Activated CD8-positive, alpha-beta memory T cell treated with anti-CD3 and anti-CD28 coated beads for 24 hours (primary cell): ENCODE results near the gene POC1B.

Experiments used
- DNase-seq: peaks from one replicate; pipeline ENCODE4 v3.0.0-alpha.2; 2020

POC1B gene

DNA sequence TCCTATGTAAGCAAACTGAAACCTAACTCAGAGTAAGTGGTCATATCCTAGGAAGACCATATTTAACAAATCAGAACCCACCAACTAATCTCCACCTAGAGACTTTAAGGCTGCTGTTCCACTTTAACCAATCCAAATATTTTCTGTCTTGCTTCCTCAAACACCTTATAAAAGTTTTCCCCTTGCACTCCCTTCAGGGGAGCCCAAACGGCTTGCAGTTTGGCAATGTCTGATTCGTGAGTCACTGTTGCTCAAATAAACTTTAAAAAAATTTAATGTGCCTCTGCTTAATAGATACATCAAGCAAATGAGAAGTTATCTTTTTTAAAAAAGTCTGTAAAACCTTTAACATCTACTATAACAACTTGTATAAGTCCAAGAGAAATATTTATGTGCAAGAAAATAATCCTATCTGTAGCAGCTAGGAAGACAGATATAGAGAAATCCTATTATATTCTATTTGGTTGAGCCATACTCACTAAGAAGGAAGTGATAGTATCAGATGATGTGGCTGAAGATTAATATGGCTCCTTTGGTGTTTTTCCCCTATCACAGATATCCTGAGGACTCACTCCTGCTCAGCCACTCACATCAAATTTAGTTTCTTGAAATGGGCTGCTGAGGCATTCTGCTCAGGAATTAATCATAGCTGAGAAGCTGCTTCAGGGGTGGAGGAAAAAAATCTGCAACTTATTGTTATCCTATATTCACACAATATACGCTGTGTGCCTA lies 108.4 kb downstream of the POC1B start:
- no peak for DNase-seq

DNA sequence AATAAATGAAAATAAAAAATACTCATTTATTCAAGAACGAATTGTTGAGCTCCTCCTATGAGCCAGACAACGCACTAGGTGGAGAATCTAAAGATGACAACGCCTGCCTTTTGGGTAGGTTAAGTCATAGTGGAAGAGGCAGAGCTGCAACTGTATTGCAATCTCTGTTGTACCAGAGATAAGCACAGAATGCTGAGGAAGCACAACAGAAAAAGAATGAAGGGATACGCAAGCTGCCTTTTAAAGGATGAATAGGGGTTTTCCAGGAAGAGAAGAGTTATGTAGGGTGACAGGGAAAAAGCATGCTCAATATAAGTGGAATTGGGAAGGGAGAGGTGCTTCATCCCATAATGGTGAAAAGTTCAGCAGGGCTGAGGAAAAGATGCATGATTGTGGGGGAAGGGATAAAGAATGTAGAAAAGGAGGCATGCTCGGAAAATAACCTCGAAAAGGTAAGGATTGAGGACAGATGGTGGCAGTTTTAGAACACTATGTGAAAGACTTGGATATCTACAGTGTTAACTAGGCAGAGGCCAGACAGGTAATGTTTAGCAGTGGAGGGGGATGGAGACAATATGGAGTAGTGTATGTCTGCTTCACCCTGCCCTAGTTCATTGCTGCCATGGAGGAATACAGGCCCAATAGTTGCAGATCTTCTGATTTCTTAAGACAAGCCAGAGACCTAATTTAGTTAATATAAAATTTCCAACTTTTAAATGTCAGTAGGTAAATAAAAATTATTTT lies 109.6 kb downstream of the POC1B start:
- DNase-seq = no peak

DNA sequence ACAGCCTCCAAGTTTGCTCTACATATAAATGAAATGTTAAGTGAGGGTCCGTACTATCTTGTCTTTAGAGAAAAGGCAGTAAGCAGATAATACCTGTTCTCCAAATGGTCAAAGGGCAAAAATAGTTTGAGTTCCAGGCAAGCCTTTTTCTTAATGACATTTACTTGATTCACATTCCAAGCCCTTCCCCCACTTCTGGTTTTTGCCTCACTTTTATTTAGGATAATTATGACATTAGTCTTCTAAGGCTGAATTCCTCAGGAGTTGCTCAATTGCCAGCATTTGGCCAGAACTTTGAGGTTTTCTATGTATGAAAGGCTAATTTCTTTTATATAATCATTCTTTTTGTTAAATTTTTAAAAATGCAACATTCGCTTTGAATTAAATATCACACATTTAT lies 111.0 kb downstream of the POC1B start:
- no peak for DNase-seq

GRCh38 chr12:89414322-89414721 lies 111.5 kb downstream of the POC1B start:
- DNase-seq = no peak

DNA sequence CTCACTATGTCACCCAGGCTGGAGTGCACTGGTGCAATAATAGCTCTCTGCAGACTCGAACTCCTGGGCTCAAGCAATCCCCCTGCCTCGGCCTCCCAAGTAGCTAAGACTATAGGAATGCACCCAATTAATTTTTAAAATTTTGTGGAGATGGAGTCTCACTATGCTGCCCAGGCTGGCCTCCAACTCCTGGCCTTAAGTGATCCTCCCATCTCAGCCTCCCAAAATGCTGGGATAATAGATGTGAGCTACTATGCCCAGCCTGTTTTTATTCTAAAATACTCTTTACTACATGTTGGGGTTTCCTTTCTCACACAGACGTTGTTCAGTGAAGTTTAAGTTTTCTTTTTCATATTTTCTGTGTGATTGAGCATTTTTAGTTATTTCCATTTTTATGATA lies 112.6 kb downstream of the POC1B start:
- no peak for DNase-seq

- DNase-seq = no peak
Observed at GRCh38 chr12:89412665-89413064, 113.2 kb downstream of the POC1B start.

GRCh38 chr12:89411846-89412245 lies 114.0 kb downstream of the POC1B start:
- no peak for DNase-seq

DNA sequence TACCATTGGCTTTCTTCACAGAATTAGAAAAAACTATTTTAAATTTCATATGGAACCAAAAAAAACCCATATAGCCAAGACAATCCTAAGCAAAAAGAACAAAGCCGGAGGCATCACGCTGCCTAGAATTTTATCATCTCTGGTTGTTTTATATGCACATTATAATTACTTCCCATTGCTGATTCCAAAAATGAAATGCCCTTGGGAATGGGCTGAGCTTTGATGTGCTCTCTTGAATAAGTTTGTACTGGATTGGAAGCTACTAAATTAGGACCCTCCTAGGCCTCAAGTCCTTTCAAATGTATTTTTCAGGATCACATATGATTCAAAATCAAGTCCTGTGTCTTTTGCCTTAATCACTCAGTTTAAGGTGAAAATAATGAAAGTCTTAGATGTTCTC lies 114.6 kb downstream of the POC1B start:
- DNase-seq = no peak

- no peak for DNase-seq
Observed at GRCh38 chr12:89405626-89406345, 120.1 kb downstream of the POC1B start.

DNA sequence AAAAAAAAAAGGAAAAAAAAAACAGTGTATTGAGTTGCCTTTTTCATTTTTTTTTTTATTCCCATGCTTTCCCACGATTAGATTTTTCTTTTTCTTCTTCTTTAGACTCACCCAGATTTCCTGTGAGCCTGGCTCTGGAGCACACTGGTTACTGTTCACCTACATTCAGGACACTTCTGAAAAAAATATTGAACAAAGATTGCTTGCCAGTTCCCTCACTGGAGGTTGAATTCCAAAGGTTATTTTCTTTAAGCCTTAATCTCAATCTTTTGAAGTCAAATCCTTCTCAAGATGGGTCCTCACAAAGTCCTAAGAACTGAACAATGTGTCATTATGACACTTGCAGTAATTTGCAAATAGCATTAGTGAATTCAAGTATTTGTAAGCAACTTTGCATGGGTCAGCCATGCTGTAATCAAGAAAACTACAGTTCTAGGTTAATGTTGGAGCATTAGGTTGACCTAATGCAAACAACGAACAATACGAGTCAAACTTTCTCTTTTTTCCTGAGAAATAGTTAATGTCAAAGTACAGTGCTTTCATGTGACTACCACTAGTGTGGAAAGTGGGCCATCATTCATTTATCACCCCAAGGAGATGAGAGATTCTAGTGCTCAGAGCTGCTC lies 124.3 kb downstream of the POC1B start:
- no peak for DNase-seq

- DNase-seq = no peak
Observed at GRCh38 chr12:89400415-89400814, 125.4 kb downstream of the POC1B start.

GRCh38 chr12:89395712-89396111 lies 130.1 kb downstream of the POC1B start:
- DNase-seq = no peak

GRCh38 chr12:89393551-89394121 lies 132.2 kb downstream of the POC1B start:
- DNase-seq = no peak

DNA sequence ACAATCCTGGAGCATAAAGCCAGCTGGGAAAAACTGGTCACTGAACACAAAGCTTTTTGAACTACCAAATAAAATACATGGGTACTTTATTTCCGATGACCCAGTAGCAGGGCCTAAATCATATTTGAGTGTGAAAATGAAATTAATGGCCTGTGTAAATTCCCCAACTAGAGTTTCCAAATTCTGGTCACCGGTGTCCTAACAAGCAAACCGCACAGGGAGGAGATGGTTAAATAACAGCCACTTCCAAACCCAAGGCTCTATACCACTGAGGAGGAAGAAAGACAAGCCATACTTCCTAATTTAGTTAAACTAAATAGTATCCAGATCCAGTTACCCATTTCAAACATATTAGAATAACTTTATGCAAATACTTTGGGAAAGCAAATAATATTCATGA lies 133.5 kb downstream of the POC1B start:
- no peak for DNase-seq

GRCh38 chr12:89391726-89392336 lies 134.0 kb downstream of the POC1B start:
- no peak for DNase-seq

GRCh38 chr12:89390802-89391673 lies 134.8 kb downstream of the POC1B start:
- no peak for DNase-seq

DNA sequence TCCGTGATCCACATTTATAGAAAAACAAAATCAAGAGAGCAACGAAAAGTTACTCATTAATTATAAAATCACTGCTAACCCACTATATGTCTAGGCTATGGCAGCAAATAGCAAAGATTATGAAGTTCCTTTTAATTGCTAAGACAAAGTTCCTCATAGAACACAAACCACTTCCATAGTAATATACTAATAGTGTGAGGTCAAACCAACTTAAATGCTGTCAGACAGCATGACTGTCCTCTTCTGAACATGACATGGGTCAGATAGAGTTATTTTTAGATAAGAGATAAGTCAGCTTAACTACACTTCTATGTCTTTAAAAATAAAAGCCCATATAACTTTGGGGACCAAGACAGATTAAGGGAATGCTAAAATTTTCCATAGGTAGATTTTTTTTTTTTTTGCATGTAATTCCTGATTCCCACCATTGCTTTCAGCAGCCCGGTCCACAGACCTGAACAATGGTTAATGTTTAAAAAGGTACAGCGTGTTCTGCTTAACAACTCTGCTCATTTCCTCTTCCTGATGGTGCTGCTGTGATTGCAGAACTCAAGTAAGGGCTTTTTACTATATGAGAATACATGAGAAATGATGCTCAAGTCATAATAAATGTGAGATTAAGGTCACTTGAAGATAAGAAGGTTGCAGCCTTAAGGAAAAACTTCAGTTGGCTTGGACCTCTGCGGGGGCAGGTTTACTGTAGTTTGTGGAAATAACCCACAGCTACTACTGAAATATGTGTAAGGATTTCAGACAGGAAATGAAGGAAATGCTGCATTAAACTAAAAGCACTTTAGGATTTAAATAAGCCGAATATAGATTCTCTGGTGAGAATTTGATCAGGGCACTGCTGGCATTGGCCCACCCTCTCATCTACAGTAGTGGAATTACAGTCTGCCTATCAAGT lies 135.8 kb downstream of the POC1B start:
- no peak for DNase-seq

GRCh38 chr12:89386138-89386537 lies 139.7 kb downstream of the POC1B start:
- DNase-seq = no peak

DNA sequence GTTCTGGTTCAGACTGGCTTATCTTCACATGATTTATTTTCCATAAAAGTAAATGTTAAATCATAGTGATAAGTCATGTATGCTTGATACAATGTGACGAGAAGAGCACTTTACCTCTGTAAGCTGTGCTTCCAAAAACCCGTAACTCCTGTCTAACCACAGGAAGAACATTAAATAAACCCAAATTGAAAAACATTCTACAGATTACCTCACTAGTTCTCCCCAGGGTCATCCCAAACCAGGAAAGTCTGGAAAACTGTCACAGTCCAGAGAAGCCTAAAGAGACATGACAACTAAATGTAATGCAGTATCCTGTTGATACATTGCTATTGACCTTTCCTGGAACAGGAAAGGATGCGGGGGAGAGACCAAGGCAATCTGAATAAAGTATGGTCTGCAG lies 141.0 kb downstream of the POC1B start:
- no peak for DNase-seq

- no peak for DNase-seq
Observed at GRCh38 chr12:89384050-89384758, 141.6 kb downstream of the POC1B start.
